MM.1S (cell line): Measurements from ENCODE around the gene STEAP2.

Experiments used
- DNase-seq: peaks from one replicate; pipeline ENCODE4 v3.0.0-alpha.2; 2015
- H2AFZ ChIP-seq: fragments of 300-600 bp; sonication (generic); 2 replicates; pipeline ENCODE4 v1.6.0; 2016; ENCODE audit warnings: antibody characterized with exemption, low read length
- H3F3A ChIP-seq: fragments of 300-600 bp; sonication (generic); 2 replicates; pipeline ENCODE4 v1.6.1; 2016; ENCODE audit warnings: mild to moderate bottlenecking, antibody characterized with exemption, low read length, moderate library complexity, mixed read lengths; ENCODE audit not compliant: insufficient read depth
- H3K27ac ChIP-seq: fragments of 300-600 bp; sonication (generic); 2 replicates; pipeline ENCODE4 v1.5.1; 2016; ENCODE audit warnings: mild to moderate bottlenecking, low read length
- H3K27me3 ChIP-seq: fragments of 300-600 bp; sonication (generic); replicated peaks from 2 replicates; pipeline ENCODE4 v1.6.0; 2016; ENCODE audit warnings: low read length; ENCODE audit not compliant: insufficient read depth
- H3K36me3 ChIP-seq: fragments of 300-600 bp; sonication (generic); replicated peaks from 2 replicates; pipeline ENCODE4 v1.6.1; 2016; ENCODE audit warnings: mild to moderate bottlenecking, low read length, mixed read lengths; ENCODE audit not compliant: insufficient read depth
- H3K4me1 ChIP-seq: fragments of 300-600 bp; sonication (generic); 2 replicates; pipeline ENCODE4 v1.6.1; 2016; ENCODE audit warnings: low read length, mixed read lengths
- H3K4me2 ChIP-seq: fragments of 300-600 bp; sonication (generic); 2 replicates; pipeline ENCODE4 v1.6.0; 2016; ENCODE audit warnings: low read depth, low read length
- H3K4me3 ChIP-seq: fragments of 300-600 bp; sonication (generic); 2 replicates; pipeline ENCODE4 v1.5.1; 2016; ENCODE audit warnings: low read length, mixed read lengths
- H3K79me2 ChIP-seq: fragments of 300-600 bp; sonication (generic); 2 replicates; pipeline ENCODE4 v1.6.1; 2016; ENCODE audit warnings: mixed run types, low read length, mixed read lengths
- H3K9ac ChIP-seq: fragments of 300-600 bp; sonication (generic); 2 replicates; pipeline ENCODE4 v1.6.1; 2016; ENCODE audit warnings: low read length, mixed read lengths
- H3K9me2 ChIP-seq: fragments of 300-600 bp; sonication (generic); replicated peaks from 2 replicates; pipeline ENCODE4 v1.6.1; 2016; ENCODE audit warnings: mild to moderate bottlenecking, low read length, mixed read lengths; ENCODE audit not compliant: insufficient read depth
- H3K9me3 ChIP-seq: fragments of 300-600 bp; sonication (generic); replicated peaks from 2 replicates; pipeline ENCODE4 v1.6.1; 2016; ENCODE audit warnings: mild to moderate bottlenecking, low read length, mixed read lengths; ENCODE audit not compliant: insufficient read depth
- H4K20me1 ChIP-seq: fragments of 300-600 bp; sonication (generic); 2 replicates; pipeline ENCODE4 v1.6.1; 2016; ENCODE audit warnings: mild to moderate bottlenecking, low read length, moderate library complexity, mixed read lengths; ENCODE audit not compliant: insufficient read depth
- EZH2 ChIP-seq: fragments of 300-600 bp; sonication (generic); optimal IDR thresholded peaks from 2 replicates; pipeline ENCODE3; 2017; ENCODE audit warnings: low read depth, mild to moderate bottlenecking, antibody characterized with exemption, low read length, mixed read lengths
- EZH2phosphoT487 ChIP-seq: fragments of 300-600 bp; sonication (generic); IDR thresholded peaks from 2 replicates; pipeline ENCODE4 v1.6.1; 2018; ENCODE audit warnings: antibody characterized with exemption, low read length
- TF ChIP-seq, protein P1 (sequence below): fragments of 300-600 bp; sonication (generic); IDR thresholded peaks from 2 replicates; pipeline ENCODE4 v1.5.1; 2016; ENCODE audit warnings: antibody characterized with exemption, low read length, mixed read lengths

Gene STEAP2

GRCh38 chr7:90225601-90226000, 14.1 kb downstream of the STEAP2 start:
- Histone ChIP-seq H3K27me3 (no peaks in the 10 kb centered on the region), H3K79me2 (no peaks in the 10 kb centered on the region), H3K9me2 (no peaks in the 10 kb centered on the region), H3K36me3 (no peaks in the 10 kb centered on the region), H3K9me3 (no peaks in the 10 kb centered on the region), H2AFZ (no peak overlapping the region), H3F3A (no peaks in the 10 kb centered on the region), H4K20me1 (no peaks in the 10 kb centered on the region), H3K4me1 (no peaks in the 10 kb centered on the region), H3K9ac (no peak overlapping the region), H3K4me2 (no peak overlapping the region), H3K4me3 (no peak overlapping the region), H3K27ac (no peak overlapping the region)
- no peak for DNase-seq
- TF ChIP-seq EZH2phosphoT487, result no peak
- TF ChIP-seq, protein P1, sequence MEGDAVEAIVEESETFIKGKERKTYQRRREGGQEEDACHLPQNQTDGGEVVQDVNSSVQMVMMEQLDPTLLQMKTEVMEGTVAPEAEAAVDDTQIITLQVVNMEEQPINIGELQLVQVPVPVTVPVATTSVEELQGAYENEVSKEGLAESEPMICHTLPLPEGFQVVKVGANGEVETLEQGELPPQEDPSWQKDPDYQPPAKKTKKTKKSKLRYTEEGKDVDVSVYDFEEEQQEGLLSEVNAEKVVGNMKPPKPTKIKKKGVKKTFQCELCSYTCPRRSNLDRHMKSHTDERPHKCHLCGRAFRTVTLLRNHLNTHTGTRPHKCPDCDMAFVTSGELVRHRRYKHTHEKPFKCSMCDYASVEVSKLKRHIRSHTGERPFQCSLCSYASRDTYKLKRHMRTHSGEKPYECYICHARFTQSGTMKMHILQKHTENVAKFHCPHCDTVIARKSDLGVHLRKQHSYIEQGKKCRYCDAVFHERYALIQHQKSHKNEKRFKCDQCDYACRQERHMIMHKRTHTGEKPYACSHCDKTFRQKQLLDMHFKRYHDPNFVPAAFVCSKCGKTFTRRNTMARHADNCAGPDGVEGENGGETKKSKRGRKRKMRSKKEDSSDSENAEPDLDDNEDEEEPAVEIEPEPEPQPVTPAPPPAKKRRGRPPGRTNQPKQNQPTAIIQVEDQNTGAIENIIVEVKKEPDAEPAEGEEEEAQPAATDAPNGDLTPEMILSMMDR, result no peak
- no peak for TF ChIP-seq EZH2

GRCh38 chr7:90227259-90227658, 15.7 kb downstream of the STEAP2 start:
- no peaks in the 10 kb centered on the region for H3K9me3 ChIP-seq
- H3K27ac ChIP-seq, result no peak overlapping the region
- no peaks in the 10 kb centered on the region for H3K4me1 ChIP-seq
- no peak overlapping the region for H3K9ac ChIP-seq
- DNase-seq, result no peak
- H3K27me3 ChIP-seq, result no peaks in the 10 kb centered on the region
- H3F3A ChIP-seq, result no peaks in the 10 kb centered on the region
- no peak overlapping the region for H3K4me3 ChIP-seq
- H3K9me2 ChIP-seq, result no peaks in the 10 kb centered on the region
- no peaks in the 10 kb centered on the region for H3K36me3 ChIP-seq
- no peak for TF ChIP-seq EZH2phosphoT487
- no peak for TF ChIP-seq EZH2
- TF ChIP-seq, protein P1, result no peak
- H3K4me2 ChIP-seq, result no peak overlapping the region
- H2AFZ ChIP-seq, result no peak overlapping the region
- H4K20me1 ChIP-seq, result no peaks in the 10 kb centered on the region
- no peaks in the 10 kb centered on the region for H3K79me2 ChIP-seq

DNA sequence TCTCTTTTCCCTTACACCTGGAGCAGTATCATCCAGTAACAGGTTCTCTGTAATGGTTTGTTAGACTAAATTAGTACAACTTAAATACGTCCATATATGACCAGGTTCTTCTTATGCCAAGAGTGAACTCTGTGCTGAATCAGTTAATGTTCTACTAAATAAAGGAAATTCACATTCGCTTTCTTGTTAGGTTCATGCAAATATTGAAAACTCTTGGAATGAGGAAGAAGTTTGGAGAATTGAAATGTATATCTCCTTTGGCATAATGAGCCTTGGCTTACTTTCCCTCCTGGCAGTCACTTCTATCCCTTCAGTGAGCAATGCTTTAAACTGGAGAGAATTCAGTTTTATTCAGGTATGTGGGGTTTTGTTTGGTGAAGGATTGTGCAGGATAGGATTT, 18.1 kb downstream of the STEAP2 start:
- no peaks in the 10 kb centered on the region for H4K20me1 ChIP-seq
- no peak overlapping the region for H3K4me3 ChIP-seq
- TF ChIP-seq EZH2, result no peak
- TF ChIP-seq EZH2phosphoT487, result no peak
- TF ChIP-seq, protein P1, result no peak
- DNase-seq, result no peak
- no peaks in the 10 kb centered on the region for H3K27me3 ChIP-seq
- H2AFZ ChIP-seq, result no peak overlapping the region
- no peaks in the 10 kb centered on the region for H3F3A ChIP-seq
- H3K36me3 ChIP-seq, result no peaks in the 10 kb centered on the region
- H3K9me2 ChIP-seq, result no peaks in the 10 kb centered on the region
- no peak overlapping the region for H3K27ac ChIP-seq
- H3K4me2 ChIP-seq, result no peak overlapping the region
- H3K9ac ChIP-seq, result no peak overlapping the region
- no peaks in the 10 kb centered on the region for H3K4me1 ChIP-seq
- no peaks in the 10 kb centered on the region for H3K79me2 ChIP-seq
- no peaks in the 10 kb centered on the region for H3K9me3 ChIP-seq
